ENCODE data around the gene WNK2.

WNK2 gene

GRCh38 chr9:93256878-93257807 is 73.2 kb downstream of the WNK2 start:
- no peak for DNase-seq

GRCh38 chr9:93257808-93258331 is 73.9 kb downstream of the WNK2 start:
- DNase-seq, result no peak

GRCh38 chr9:93258419-93258817 is 74.5 kb downstream of the WNK2 start:
- DNase-seq, result no peak

DNA sequence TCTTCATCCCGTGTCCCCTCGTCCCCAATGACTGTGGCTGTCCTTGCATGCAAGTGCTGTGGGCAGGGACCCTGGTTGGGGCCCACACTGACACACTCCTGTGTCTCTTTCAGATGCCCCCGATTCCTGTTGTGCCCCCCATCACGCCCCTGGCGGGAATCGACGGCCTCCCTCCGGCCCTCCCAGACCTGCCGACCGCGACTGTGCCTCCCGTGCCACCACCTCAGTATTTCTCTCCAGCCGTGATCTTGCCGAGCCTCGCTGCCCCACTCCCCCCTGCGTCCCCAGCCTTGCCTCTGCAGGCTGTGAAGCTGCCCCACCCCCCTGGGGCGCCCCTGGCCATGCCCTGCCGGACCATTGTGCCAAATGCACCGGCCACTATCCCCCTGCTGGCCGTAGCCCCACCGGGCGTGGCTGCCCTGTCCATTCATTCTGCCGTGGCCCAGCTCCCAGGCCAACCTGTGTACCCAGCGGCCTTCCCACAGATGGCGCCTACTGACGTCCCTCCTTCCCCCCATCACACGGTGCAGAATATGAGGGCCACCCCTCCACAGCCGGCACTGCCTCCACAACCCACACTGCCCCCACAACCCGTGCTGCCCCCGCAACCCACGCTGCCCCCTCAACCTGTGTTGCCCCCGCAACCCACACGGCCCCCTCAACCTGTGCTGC is 75.0 kb downstream of the WNK2 start:
- DNase-seq, result no peak

DNA sequence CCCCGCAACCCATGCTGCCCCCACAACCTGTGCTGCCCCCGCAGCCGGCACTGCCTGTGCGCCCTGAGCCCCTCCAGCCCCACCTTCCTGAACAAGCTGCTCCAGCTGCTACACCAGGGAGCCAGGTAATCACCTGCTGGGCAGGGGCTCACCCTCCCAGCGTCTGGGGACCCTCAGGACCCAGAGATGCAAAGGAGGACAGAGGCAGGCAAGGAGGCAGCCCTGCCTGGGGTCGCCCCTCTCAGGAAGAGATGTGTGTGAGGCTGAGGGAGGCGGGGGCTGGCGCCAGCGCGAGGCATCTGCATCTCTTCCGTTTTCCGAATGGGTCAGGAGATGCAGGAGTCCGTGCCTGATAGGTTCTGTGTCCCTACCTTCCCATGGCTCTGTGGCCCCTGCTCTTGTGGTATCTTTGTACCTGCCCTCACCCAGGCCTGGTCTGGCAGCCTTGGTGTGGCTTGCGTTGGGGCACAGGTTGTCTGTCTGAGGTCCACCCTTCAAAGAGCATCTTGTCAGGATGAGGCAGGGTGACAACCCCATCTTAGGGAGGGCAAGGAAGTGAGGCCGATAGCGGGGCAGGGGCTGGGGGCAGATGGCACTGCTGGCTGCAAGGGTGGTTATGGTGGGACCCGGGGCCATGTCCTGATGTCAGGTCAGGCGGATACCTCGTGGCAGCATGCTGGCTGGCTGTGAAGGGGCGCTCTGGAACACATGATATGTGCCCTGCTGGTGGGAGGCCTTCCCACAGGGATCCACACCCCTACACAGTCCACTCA is 75.7 kb downstream of the WNK2 start:
- no peak for DNase-seq

DNA sequence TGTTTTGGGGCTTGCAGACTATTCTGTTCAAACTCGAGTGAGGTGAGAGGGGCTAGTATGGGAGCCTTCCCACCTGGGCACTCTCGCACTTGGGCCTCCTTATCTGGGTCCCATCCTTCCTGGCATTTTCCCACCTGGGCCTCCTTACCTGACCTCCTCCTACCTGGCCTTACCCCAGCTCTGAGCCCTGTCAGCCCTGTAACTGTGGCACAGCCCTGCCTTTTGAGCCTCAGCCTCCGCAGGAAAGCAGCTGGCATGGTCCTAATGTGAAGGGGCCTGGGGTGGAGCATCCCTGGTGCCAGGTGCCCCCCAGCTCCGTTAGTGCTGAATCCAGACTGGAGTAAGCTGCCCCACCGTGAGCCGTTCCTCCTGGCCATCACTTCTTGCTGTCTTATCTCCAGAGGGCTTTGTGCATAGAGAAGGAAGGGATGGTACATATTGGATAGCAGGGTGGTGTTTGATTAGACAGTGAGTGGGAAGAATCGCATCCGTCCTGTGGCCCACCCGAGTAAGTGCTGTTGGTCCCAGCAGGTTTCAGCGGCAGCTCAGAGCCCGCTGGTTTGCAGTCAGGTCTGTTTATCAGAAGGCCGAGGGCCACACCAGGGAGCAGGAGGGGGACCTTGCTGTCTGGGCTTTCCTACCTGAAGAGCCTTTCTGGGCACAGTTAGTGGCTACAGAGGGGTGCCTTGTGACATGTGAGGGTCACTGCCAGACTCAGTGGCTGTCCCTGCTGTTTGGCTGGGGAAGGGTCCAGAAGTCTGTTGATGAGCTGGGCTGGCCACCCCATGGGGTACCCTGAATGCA is 76.5 kb downstream of the WNK2 start:
- DNase-seq, result no peak

DNA sequence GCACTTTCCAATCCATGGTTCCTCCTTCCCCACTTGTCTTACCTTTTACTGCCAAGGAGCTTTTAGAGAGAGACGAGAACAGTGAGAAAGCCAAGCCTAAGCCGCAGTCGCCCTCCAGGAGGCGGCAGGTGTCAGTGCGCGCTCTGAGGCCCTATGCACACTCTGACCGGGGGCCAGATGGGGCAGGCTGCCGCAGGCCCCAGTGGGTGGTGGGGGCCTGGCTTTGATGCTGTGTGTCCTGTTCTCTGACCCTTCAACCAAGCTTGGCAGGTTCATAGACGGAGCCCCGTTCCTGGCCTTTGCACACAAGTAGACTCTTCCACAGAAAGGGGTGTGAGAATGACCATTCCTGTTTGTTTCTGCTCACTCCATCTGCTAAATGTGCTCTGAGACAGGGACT is 77.3 kb downstream of the WNK2 start:
- DNase-seq, result no peak

- DNase-seq, result no peak
Measured at GRCh38 chr9:93261735-93262523, 78.0 kb downstream of the WNK2 start.

DNA sequence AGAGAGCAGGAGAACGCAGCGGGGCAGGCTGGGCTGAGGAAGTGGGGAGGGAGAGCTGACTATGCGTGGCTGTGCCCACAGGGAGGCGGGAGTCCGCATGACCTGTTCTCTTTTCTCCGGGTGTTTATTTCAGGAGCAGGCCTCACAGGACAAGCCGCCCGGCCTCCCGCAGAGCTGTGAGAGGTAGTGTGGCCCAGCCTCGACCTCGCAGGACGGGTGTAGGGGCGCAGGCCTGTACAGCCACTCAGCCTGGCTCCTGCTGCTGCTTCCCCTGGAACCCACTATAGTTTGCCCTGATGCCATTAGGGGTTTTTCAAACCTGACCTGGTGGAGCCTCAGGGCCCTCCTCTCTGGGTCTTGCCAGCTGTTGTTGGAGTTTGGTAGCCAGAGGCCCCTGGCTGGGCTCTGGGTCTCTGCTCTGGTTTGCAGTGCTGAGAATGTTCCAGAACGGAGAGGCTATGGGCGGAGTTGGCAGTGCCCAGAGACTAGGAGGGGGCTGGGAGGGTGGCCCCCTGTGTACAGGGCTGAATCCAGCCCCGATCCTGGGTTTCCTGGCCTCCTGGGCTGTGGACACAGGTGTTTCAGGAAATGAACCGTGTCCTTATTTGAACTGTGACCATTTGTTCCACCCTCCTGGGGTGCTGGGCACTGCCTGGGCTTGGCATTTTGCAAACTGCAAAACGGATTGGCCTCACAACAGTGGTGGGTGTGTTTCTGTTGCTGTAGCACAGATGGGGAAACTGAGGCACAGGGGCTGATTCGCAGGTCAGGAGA is 78.8 kb downstream of the WNK2 start:
- DNase-seq, result no peak

DNA sequence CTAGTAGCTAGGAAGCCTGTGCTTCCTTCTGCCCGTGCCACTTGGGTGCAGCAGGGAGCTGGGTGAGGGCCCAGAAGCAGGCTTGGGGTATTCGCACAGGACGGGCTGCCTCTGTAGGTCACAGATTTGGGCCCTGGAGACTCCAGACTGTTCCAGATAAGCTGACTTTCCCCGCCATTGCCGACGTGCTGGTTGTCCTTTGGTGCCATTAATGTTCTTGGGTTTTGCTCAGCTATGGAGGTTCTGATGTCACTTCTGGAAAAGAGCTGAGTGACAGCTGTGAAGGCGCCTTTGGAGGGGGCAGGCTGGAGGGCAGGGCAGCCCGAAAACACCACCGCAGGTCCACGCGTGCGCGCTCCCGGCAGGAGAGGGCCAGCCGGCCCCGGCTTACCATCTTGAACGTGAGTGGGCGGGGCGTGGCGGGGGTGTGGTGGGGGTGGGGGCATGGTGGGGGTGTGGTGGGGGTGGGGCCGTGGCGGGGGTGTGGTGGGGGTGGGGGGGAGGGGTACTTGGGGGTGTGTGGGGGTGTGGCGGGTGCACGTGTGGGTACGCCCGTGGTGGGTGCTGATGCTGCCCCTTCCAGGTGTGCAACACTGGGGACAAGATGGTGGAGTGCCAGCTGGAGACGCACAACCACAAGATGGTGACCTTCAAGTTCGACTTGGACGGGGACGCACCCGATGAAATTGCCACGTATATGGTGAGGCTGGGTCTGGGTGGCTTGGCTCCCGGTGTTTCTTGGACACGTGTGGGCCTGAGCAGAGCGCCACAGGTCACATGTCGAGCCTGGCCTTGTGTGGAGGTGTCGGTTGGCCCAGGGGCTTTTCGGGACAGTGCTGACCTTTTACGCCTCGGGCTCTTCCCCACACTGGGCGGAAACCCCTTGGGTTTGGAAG is 79.6 kb downstream of the WNK2 start:
- DNase-seq, result no peak

DNA sequence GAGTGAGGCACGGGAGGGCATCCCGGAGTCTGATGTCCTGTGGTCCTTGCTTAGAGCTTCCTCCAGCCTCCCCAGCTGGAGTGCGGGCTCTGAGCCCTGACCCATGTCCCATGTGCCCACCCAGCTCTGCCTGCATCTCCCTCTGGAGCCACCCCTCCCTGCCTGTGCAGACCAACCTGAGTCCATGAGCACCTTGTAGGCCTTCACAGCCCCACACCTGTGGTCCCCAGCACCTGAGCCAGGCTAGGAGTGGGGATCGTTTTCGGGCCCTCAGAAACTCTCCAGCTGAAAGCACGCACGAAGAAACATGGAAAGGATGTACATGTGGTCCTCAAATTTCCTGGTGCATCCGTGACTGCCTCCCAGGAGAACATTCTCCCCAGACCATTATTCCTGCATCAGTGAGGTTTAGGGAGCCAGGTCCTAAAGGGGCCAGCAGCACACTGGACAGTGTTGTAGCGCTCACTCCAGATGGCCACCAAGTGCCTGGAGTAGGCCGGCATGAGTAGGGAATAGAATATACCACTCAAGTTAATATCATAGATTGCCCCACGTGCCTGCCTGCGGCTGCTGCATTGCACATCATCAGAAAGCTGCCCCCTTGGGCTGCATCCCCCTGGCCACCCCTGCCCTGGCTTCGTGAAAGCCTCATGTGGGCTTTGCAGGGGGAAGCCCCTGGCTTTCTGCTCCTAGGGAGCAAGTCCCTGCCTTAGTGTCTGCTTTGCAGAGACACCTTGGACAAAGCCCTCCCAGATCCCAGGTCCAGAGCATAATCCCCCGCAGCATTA is 80.6 kb downstream of the WNK2 start:
- DNase-seq, result no peak

- DNase-seq, result no peak
Measured at GRCh38 chr9:93265301-93265971, 81.5 kb downstream of the WNK2 start.

GRCh38 chr9:93265972-93266371 is 82.0 kb downstream of the WNK2 start:
- no peak for DNase-seq

DNA sequence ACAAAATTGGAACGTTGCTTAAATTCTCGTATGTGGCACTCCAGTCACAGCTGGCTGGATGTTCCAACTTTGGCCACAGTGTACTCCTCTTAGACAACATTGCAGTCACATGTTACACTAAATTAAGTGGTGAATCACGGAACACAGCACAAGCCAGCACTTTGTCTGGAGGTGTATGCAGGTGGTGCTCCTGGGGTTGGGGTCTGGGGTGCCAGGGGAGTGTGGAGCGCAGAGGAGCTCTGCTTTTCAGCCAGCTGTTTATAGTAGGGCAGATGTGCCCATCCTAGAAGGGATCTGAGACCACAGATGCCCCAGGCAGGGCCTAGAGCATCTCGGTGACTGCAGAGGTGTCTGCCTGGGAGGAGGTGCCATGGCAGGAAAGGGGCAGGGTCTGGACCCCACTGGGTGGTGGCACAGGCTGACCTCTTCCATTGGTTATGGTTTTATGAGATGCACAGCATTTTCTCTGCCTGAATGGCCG is 82.6 kb downstream of the WNK2 start:
- no peak for DNase-seq

DNA sequence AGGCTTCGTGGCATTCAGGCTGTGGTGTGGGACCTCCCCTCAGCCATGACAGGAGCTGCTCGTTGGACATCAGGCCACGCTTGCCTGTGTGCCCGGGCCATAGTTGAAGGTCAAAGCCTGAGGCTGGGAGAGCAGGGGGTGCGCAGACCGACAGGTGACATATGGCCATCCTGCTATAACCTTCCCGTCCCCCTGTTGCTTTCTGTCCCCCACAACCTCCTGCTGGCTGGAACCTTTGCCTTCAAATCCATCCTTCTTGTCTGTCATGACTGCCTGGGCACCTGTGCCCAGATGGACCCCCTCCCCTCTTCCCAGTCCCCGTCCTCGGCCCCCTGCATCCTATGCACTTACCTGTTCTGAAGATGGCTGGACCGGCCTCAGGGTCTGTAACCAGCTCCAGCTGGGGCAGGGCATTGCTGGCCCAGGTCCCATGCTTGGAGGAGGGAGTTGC is 83.2 kb downstream of the WNK2 start:
- no peak for DNase-seq

DNA sequence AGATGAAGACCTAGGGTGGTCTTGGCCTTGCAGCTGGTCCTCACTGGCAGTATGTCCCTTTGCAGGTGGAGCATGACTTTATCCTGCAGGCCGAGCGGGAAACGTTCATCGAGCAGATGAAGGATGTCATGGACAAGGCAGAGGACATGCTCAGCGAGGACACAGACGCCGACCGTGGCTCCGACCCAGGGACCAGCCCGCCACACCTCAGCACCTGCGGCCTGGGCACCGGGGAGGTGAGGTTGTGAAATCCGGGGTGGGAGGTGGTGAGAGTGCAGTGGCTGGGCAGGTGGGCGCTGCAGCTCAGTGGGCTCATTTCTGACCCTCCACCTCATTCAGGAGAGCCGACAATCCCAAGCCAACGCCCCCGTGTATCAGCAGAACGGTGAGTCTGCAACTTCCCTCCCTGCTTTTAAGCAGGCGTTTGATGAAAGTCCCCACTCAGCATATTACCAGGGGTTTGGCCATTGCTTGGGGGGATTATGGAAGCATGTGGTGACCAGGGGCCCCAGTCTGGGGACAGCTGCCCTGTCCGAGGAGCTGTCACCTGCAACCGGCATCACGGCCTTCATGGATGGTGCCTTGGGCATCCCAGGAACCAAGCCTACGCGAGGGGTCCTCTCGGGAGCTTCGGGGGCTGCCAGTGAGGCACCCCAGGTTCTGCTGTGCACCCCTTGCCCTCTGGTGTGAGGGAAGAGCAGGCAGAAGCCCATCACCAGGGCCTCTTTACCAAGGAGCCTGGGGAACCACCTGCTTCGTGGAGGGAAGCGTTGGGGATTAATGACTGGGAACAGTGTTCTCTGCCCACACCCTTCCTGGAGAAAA is 84.0 kb downstream of the WNK2 start:
- DNase-seq, result no peak

Data from stimulated activated CD4-positive, alpha-beta T cell treated with anti-CD3 and anti-CD28 coated beads, Interleukin-4, amount 100 ng/mL, for 24 hours (primary cell).